Lower lobe of right lung (tissue), 2 donors: ENCODE results near the gene CEACAM3. TPM values are rescaled to one million over a fixed set of nuclear protein-coding genes. Genes with fewer than 3 reads are reported as not detected.
A peak's percentile ranks its signal among the peaks of the same experiment; 100 is the strongest.
"Not testable (repeated sequence)": the region's sequence is repeated elsewhere in the genome, so short reads cannot be mapped to it uniquely, and the experiment has no call there.

Experiments used
- ATAC-seq, 2 donors: fragments of 200-7000 bp; cut with Tn5 transposase; one replicate each; pipeline ENCODE4 v1.9.1; 2020 to 2022; ENCODE audit warnings: mild to moderate bottlenecking in 2 of 2, moderate library complexity in 2 of 2
- DNase-seq: peaks from one replicate; pipeline ENCODE4 v3.0.0-alpha.2; 2020
- H3K27ac ChIP-seq: fragments of 200-600 bp; one replicate; pipeline ENCODE4 v1.8.0; 2022
- H3K27me3 ChIP-seq: fragments of 200-600 bp; one replicate; pipeline ENCODE4 v1.8.0; 2022; ENCODE audit warnings: low read depth
- H3K36me3 ChIP-seq: fragments of 200-600 bp; one replicate; pipeline ENCODE4 v1.8.0; 2022; ENCODE audit warnings: mild to moderate bottlenecking
- H3K4me1 ChIP-seq: fragments of 200-600 bp; one replicate; pipeline ENCODE4 v1.8.0; 2022
- H3K4me3 ChIP-seq: fragments of 200-600 bp; one replicate; pipeline ENCODE4 v1.8.0; 2022; ENCODE audit warnings: mild to moderate bottlenecking
- H3K9me3 ChIP-seq: fragments of 200-600 bp; one replicate; pipeline ENCODE4 v1.8.0; 2022
- CTCF ChIP-seq: fragments of 200-600 bp; IDR thresholded peaks from one replicate; pipeline ENCODE4 v1.8.0; 2022; ENCODE audit warnings: antibody characterized with exemption, mild to moderate bottlenecking
- intact Hi-C: fragments of 100-400 bp; cut with DNase I; formaldehyde crosslinking; loops from one replicate; pipeline ENCODE4 v1.11.0; 2022
- total RNA-seq: library from RNA; stranded (reverse); fragmentation: NEBNext Ultra II Directional; extraction: Animal tissue kit (Norgen Biotek cat#: 25700); gene quantifications from one replicate; pipeline ENCODE4 v1.2.1, GENCODE V29; 2021
- donor health status: DM: no; HTN: yes; CAD: no; lungs with severe emphysema.

CEACAM3 gene
- total RNA-seq, 1 donor from 2014 or later: 4.3 TPM

DNA sequence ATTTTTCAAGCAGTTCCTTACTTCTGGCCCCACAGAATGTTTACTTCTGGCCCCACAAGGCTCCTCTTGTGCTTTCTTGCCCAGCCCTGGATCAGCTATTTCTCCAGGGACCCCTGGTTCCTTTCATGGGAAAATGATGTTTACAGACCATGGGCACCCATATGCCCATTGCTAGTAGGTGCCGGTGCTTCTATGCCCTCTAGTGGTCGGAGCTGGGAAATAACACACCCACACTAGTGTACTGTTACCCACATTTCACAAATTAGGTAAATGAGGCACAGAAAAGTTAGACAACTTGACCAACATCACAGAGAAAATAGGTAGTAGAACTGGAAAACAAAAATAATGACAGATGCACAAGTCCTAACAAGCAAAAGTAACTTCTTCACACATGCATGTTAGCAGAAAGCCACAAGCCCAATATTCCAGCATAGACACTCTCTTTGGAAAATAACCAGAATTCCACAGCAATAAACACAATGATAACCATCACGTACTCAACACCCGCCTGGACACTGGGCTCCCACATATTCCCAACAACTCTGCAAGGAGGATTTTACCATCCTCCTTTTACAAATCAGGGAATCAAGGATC is 42.4 kb upstream of the CEACAM3 start:
- peak; percentile 62 for TF ChIP-seq CTCF
- no peaks in the 10 kb centered on the region for H3K36me3 ChIP-seq
- peaks cover 8% of the 10 kb centered on the region for H3K4me1 ChIP-seq
- ATAC-seq: peak; percentile 73 to 75
- H3K4me3 ChIP-seq: no peak overlapping the region
- no peaks in the 10 kb centered on the region for H3K27me3 ChIP-seq
- H3K9me3 ChIP-seq: no peaks in the 10 kb centered on the region
- intact Hi-C loops: no loop called here
- H3K27ac ChIP-seq: peak overlapping the region; percentile 49
- peak; percentile 57 for DNase-seq

DNA sequence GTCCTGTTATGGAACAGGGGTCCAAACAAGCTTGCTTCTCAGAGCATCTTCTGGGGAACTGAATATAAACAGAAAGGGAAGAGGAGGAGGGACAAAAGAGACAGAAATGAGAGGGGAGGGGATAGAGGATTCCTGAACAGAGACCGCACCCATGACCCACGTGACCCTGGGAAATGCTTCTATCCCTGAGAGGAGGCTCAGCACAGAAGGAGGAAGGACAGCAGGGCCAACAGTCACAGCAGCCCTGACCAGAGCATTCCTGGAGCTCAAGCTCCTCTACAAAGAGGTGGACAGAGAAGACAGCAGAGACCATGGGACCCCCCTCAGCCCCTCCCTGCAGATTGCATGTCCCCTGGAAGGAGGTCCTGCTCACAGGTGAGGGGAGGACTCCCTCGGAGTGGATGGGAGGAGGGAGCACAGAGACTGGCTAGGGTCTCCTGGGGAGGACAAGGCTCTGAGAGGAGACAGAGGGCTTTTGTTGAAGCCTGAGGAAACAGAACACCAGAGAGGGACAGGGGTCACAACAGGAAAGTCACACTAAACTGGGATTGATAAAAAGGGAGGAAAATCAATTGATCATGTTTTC is 41.0 kb upstream of the CEACAM3 start, which contains the start of gene CEACAM6:
Gene CEACAM6, plus strand, starts transcription at position 203 of the 586 bp plus-strand sequence. Its CDS starts 109 bp downstream, at position 312.
- DNase-seq: peak; percentile 69
- Histone ChIP-seq H3K27ac (peak within 1 kb of the TSS; percentile 54), H3K36me3 (no peaks in the 10 kb centered on the region), H3K27me3 (no peaks in the 10 kb centered on the region), H3K4me3 (peak within 1 kb of the TSS; percentile 45), H3K9me3 (no peaks in the 10 kb centered on the region), H3K4me1 (peaks cover 8% of the 10 kb centered on the region)
- intact Hi-C loops: no loop called here
- ATAC-seq: peak; percentile 60 to 68
- no peak for TF ChIP-seq CTCF

- H3K4me1 ChIP-seq: peaks cover 6% of the 10 kb centered on the region
- H3K36me3 ChIP-seq: no peaks in the 10 kb centered on the region
- no peaks in the 10 kb centered on the region for H3K27me3 ChIP-seq
- no peaks in the 10 kb centered on the region for H3K9me3 ChIP-seq
- H3K4me3 ChIP-seq: peak overlapping the region; percentile 45
- no peak for DNase-seq
- peak overlapping the region; percentile 41 for H3K27ac ChIP-seq
- no peak for TF ChIP-seq CTCF
- intact Hi-C loops: no loop called here
- peak in 1 of 2 donors; percentile 13 for ATAC-seq
These were observed 37.5 kb upstream of the CEACAM3 start for GRCh38 chr19:41758846-41759245.

DNA sequence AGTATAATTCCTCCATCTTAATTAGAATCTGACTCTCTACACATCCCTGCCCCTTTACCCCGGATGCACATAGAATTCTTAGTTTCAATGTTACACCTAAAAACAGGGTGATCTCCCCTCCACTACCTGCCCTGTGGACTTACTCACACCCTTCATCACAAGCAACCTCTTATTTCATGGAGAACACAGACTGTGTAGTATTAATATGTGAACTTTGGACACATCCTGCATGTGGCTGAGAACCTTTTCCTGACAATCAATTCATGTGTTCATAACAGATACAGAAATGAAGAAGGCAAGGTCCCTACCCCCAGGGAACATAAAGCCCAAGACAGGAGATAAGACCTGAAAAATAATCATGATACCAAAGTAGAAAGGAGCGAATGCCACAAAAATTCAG is 29.3 kb upstream of the CEACAM3 start:
- no peaks in the 10 kb centered on the region for H3K9me3 ChIP-seq
- no peak overlapping the region for H3K27ac ChIP-seq
- intact Hi-C loops: no loop called here
- H3K4me1 ChIP-seq: no peaks in the 10 kb centered on the region
- no peak overlapping the region for H3K4me3 ChIP-seq
- H3K27me3 ChIP-seq: no peaks in the 10 kb centered on the region
- H3K36me3 ChIP-seq: peaks cover 4% of the 10 kb centered on the region
- DNase-seq (no peak), ATAC-seq (no peak)
- no peak for TF ChIP-seq CTCF

GRCh38 chr19:41768105-41768504 is 28.3 kb upstream of the CEACAM3 start:
- H3K9me3 ChIP-seq, H3K4me3 ChIP-seq, DNase-seq, H3K27me3 ChIP-seq, intact Hi-C loops, H3K36me3 ChIP-seq, H3K27ac ChIP-seq, H3K4me1 ChIP-seq: not testable (repeated sequence)
- ATAC-seq: peak in 1 of 2 donors; percentile 58

DNA sequence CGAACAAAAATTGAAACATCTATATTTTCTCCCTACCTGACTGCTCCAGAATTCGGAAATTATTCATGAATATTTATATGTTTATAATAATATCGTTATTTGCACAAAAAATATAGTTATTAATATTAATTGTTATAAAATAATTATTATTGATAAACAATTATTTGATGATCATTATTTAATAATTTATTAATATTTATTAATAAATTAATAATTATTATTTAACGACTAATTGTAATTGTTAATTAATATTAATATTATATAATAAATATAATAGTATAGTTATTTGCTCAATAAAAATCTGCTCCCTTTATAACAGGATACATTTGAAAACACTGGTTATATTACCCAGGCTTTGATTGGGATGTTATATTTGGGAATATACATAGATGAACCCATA is 26.8 kb upstream of the CEACAM3 start:
- H3K9me3 ChIP-seq: no peaks in the 10 kb centered on the region
- TF ChIP-seq CTCF: no peak
- DNase-seq (no peak), ATAC-seq (no peak)
- peaks cover 4% of the 10 kb centered on the region for H3K36me3 ChIP-seq
- no peaks in the 10 kb centered on the region for H3K4me1 ChIP-seq
- no peak overlapping the region for H3K27ac ChIP-seq
- H3K4me3 ChIP-seq: no peak overlapping the region
- no peaks in the 10 kb centered on the region for H3K27me3 ChIP-seq
- intact Hi-C loops: no loop called here
